Measurements from ENCODE around the gene SDE2. TPM values are rescaled to one million over a fixed set of nuclear protein-coding genes. Genes with fewer than 3 reads are reported as not detected.

SDE2 gene
- total and polyA plus RNA-seq, 2 of the 4 experiments (the other 2 are of a cell fraction) = 8.5 to 14.7 TPM

DNA sequence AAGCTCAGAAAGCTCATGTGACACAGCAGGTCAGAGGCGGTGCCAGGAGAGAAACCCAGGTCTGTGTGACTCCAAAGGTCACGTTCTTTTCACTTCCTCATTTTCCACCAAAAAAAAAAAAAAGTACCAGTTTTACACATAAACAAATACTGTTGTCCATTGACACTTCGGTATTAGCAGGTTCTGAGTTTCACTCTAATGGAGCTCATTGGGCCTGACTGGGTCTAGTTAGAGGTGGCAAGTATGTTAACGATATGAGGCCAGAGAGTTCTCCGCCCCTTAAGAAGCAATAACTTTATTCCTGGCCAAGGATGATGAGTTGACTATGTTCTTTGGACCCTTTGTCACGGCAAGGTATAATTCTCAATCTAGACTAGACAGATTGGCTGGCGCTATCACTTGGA is 30.0 kb upstream of the SDE2 start:
- Histone ChIP-seq H2BK20ac (ENCODE audit: low read depth, low read length) (no peak overlapping the region), H4K91ac (ENCODE audit: insufficient read depth, low read depth, low read length) (no peak overlapping the region), H2AK9ac (replicated peaks; ENCODE audit: low read depth, low read length, poor library complexity) (no peak overlapping the region), H2AK5ac (ENCODE audit: low read depth, low read length) (no peak overlapping the region), H3K9me3 (ENCODE audit: control insufficient read depth, insufficient read depth, low read length) (no peaks in the 10 kb centered on the region), H3K23ac (ENCODE audit: low read depth, low read length) (no peak overlapping the region), H3K18ac (ENCODE audit: low read depth, low read length) (no peak overlapping the region), H3K79me1 (ENCODE audit: low read depth in 1 of 2, low read length in 2 of 2) (no peaks in the 10 kb centered on the region), H3K36me3 (ENCODE audit: control insufficient read depth, insufficient read depth, low read length) (no peaks in the 10 kb centered on the region), H3K9ac (ENCODE audit: low read depth, low read length) (no peak overlapping the region), H3K4ac (ENCODE audit: low read depth, low read length) (no peak overlapping the region), H2BK5ac (ENCODE audit: low read depth, low read length, poor library complexity, severe bottlenecking) (no peak overlapping the region), H3K27me3 (ENCODE audit: control insufficient read depth, insufficient read depth, low read length) (peaks cover 8% of the 10 kb centered on the region), H3K4me1 (ENCODE audit: control insufficient read depth, insufficient read depth, low read length) (no peaks in the 10 kb centered on the region), H4K5ac (ENCODE audit: low read depth, low read length) (no peak overlapping the region), H3K56ac (ENCODE audit: extremely low read depth, insufficient read depth, low read length) (no peak overlapping the region), H2BK15ac (ENCODE audit: low read depth, low read length) (no peak overlapping the region), H3K9me1 (ENCODE audit: insufficient read depth, low read length) (no peaks in the 10 kb centered on the region), H3K4me3 (ENCODE audit: insufficient read depth, low read depth, low read length) (no peak overlapping the region), H3K27ac (ENCODE audit: insufficient read depth, low read length) (no peak overlapping the region), H2BK120ac (ENCODE audit: low read depth, low read length) (no peak overlapping the region), H3K14ac (replicated peaks; ENCODE audit: low read depth, low read length) (no peak overlapping the region), H4K8ac (ENCODE audit: low read depth in 2 of 2, low read length in 2 of 2) (no peak overlapping the region), H2AFZ (replicated peaks; ENCODE audit: low read length, poor library complexity) (no peak overlapping the region), H3K4me2 (ENCODE audit: low read depth, low read length) (no peak overlapping the region), H4K20me1 (ENCODE audit: insufficient read depth, low read length) (no peaks in the 10 kb centered on the region; the same call in 1 of the 2 replicates)
- TF ChIP-seq CEBPB (IDR thresholded peaks at IDR 0.05; ENCODE audit: low read depth, low read length) (no peak), BHLHE40 (IDR thresholded peaks at IDR 0.05; ENCODE audit: low read depth, low read length) (no peak), NFE2L2 (IDR thresholded peaks at IDR 0.05; ENCODE audit: low read depth, low read length) (no peak), SMC3 (IDR thresholded peaks at IDR 0.05; ENCODE audit: low read depth, low read length) (no peak), MAFK (IDR thresholded peaks at IDR 0.05; ENCODE audit: low read depth, low read length) (no peak), USF2 (IDR thresholded peaks at IDR 0.05; ENCODE audit: low read depth, low read length) (no peak), FOS (IDR thresholded peaks at IDR 0.05; ENCODE audit: low read depth, low read length) (no peak), RCOR1 (IDR thresholded peaks at IDR 0.05; ENCODE audit: insufficient replicate concordance, low read length) (no peak), POLR2A (IDR thresholded peaks at IDR 0.05; ENCODE audit: low read depth, low read length) (no peak), MXI1 (IDR thresholded peaks at IDR 0.05; ENCODE audit: borderline replicate concordance, low read depth, low read length) (no peak), MAZ (IDR thresholded peaks at IDR 0.05; ENCODE audit: borderline replicate concordance, low read depth, low read length) (no peak), CHD1 (IDR thresholded peaks at IDR 0.05; ENCODE audit: low read depth, low read length) (no peak), RFX5 (IDR thresholded peaks at IDR 0.05; ENCODE audit: low read depth, low read length) (no peak), RAD21 (IDR thresholded peaks at IDR 0.05; ENCODE audit: low read length) (no peak)
- TF ChIP-seq, protein P1, sequence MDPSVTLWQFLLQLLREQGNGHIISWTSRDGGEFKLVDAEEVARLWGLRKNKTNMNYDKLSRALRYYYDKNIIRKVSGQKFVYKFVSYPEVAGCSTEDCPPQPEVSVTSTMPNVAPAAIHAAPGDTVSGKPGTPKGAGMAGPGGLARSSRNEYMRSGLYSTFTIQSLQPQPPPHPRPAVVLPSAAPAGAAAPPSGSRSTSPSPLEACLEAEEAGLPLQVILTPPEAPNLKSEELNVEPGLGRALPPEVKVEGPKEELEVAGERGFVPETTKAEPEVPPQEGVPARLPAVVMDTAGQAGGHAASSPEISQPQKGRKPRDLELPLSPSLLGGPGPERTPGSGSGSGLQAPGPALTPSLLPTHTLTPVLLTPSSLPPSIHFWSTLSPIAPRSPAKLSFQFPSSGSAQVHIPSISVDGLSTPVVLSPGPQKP (IDR thresholded peaks at IDR 0.05; ENCODE audit: borderline replicate concordance, low read depth, low read length) = no peak
- TF ChIP-seq, protein P2, sequence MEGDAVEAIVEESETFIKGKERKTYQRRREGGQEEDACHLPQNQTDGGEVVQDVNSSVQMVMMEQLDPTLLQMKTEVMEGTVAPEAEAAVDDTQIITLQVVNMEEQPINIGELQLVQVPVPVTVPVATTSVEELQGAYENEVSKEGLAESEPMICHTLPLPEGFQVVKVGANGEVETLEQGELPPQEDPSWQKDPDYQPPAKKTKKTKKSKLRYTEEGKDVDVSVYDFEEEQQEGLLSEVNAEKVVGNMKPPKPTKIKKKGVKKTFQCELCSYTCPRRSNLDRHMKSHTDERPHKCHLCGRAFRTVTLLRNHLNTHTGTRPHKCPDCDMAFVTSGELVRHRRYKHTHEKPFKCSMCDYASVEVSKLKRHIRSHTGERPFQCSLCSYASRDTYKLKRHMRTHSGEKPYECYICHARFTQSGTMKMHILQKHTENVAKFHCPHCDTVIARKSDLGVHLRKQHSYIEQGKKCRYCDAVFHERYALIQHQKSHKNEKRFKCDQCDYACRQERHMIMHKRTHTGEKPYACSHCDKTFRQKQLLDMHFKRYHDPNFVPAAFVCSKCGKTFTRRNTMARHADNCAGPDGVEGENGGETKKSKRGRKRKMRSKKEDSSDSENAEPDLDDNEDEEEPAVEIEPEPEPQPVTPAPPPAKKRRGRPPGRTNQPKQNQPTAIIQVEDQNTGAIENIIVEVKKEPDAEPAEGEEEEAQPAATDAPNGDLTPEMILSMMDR (conservative IDR thresholded peaks at IDR 0.05; ENCODE audit: low read depth, low read length) = no peak
- dilution Hi-C loops (cut with HindIII; ENCODE audit: low sequenced_read_pairs, unreplicated experiment) = no loop called here
- in situ Hi-C loops (cut with MboI; ENCODE audit: low sequenced_read_pairs) = no loop called here
- intact Hi-C loops (cut with micrococcal nuclease) = no loop called here
- DNase-seq (no peak), ATAC-seq (ENCODE audit: low read depth) (no peak)
- BruUV-seq (replicated peaks) = no TSS peak
- ChIA-PET POLR2A (ENCODE audit: unreplicated experiment) (interaction anchor here (0.6 kb wide), 1 partner anchor 24 kb away, joined by 9 read pairs; no protein-coding TSS in a partner anchor), CTCF (no interaction called here)
- WGBS, 2 experiments (ENCODE audit: extremely low coverage in 2 of 2, insufficient read length in 1 of 2) = no CpG with 5 or more reads among the region's 7 CpGs

Measured in IMR-90 (cell line).